SK-N-SH (cell line): ENCODE results near the gene SYNGR3. TPM values are rescaled to one million over a fixed set of nuclear protein-coding genes. Genes with fewer than 3 reads are reported as not detected.
A peak's percentile ranks its signal among the peaks of the same experiment; 100 is the strongest.

ENCODE experiments used
- CTCF ChIA-PET: fragments of 300-600, 350-600 bp; formaldehyde crosslinking; extraction: SDS; loops from one replicate; lab custom pipeline; 2021; lab: Yijun Ruan, JAX
- POLR2A ChIA-PET: fragments of 350-600 bp; sonication (Branson Sonifier 250); formaldehyde crosslinking; extraction: SDS; loops from one replicate; lab custom pipeline; 2020; ENCODE audit warnings: antibody characterized with exemption, inconsistent platforms; lab: Yijun Ruan, JAX
- DNase-seq: peaks from one replicate; pipeline ENCODE4 v3.0.0; 2012
- H2AFZ ChIP-seq: fragments of 200-600 bp; sonication (generic); 2 replicates; pipeline ENCODE4 v1.8.1; 2016; ENCODE audit warnings: antibody characterized with exemption, mild to moderate bottlenecking, low read depth
- H3F3A ChIP-seq: fragments of 200-600 bp; sonication (generic); replicated peaks from 2 replicates; pipeline ENCODE3; 2016; ENCODE audit warnings: antibody characterized with exemption, mild to moderate bottlenecking; ENCODE audit not compliant: insufficient read depth
- H3K27ac ChIP-seq, 2 experiments: fragments of 200-500 bp in 1 of 2; fragments of 200-600 bp in 1 of 2; sonication (Bioruptor generic) in 1 of 2; sonication (generic), shearing (Covaris generic) in 1 of 2; 2 replicates each; pipeline versions ENCODE4 v1.5.1 to v1.6.1; 2014 to 2016; ENCODE audit warnings: low read depth in 2 of 2, inconsistent platforms in 1 of 2, low read length in 1 of 2, mild to moderate bottlenecking in 1 of 2, mixed read lengths in 1 of 2
- H3K27me3 ChIP-seq: fragments of 200-600 bp; sonication (generic), shearing (Covaris generic); 2 replicates; pipeline ENCODE4 v1.6.1; 2016; ENCODE audit warnings: mixed run types; ENCODE audit not compliant: insufficient read depth
- H3K36me3 ChIP-seq, 2 experiments: fragments of 200-500 bp in 1 of 2; fragments of 200-600 bp in 1 of 2; sonication (Bioruptor generic) in 1 of 2; sonication (generic) in 1 of 2; replicated peaks in 1 of 2; 2 replicates each; pipeline versions ENCODE3 to v1.5.1; 2014 to 2016; ENCODE audit warnings: low read length in 1 of 2, mild to moderate bottlenecking in 1 of 2; ENCODE audit not compliant: insufficient read depth in 2 of 2, control insufficient read depth in 1 of 2
- H3K4me1 ChIP-seq, 2 experiments: fragments of 200-500 bp in 1 of 2; fragments of 200-600 bp in 1 of 2; sonication (Bioruptor generic) in 1 of 2; sonication (generic), shearing (Covaris generic) in 1 of 2; 2 replicates each; pipeline versions ENCODE4 v1.5.1 to v1.6.1; 2014 to 2016; ENCODE audit warnings: low read depth in 1 of 2, low read length in 1 of 2, mixed run types in 1 of 2; ENCODE audit not compliant: insufficient read depth in 2 of 2, control insufficient read depth in 1 of 2
- H3K4me2 ChIP-seq: fragments of 200-600 bp; sonication (generic), shearing (Covaris generic); 2 replicates; pipeline ENCODE4 v1.6.1; 2017; ENCODE audit warnings: mixed run types
- H3K4me3 ChIP-seq, 2 experiments: fragments of 200-500 bp in 1 of 2; fragments of 200-600 bp in 1 of 2; sonication (Bioruptor generic) in 1 of 2; sonication (generic), shearing (Covaris generic) in 1 of 2; 2 replicates each; pipeline versions ENCODE4 v1.5.1 to v1.8.1; 2014 to 2016; ENCODE audit warnings: low read depth in 2 of 2, inconsistent platforms in 1 of 2, low read length in 1 of 2, mild to moderate bottlenecking in 1 of 2, mixed read lengths in 1 of 2, moderate library complexity in 1 of 2
- H3K79me2 ChIP-seq: fragments of 200-600 bp; sonication (generic); 2 replicates; pipeline ENCODE4 v1.8.1; 2017; ENCODE audit warnings: mild to moderate bottlenecking; ENCODE audit not compliant: insufficient read depth
- H3K9ac ChIP-seq: fragments of 200-600 bp; sonication (generic); 2 replicates; pipeline ENCODE4 v1.6.1; 2017; ENCODE audit warnings: mixed run types
- H3K9me2 ChIP-seq: fragments of 200-600 bp; sonication (generic); 2 replicates; pipeline ENCODE4 v1.6.1; 2017; ENCODE audit warnings: mixed run types
- H3K9me3 ChIP-seq: fragments of 200-600 bp; sonication (generic); 2 replicates; pipeline ENCODE4 v1.6.1; 2017; ENCODE audit warnings: mixed run types, mild to moderate bottlenecking, moderate library complexity
- H4K20me1 ChIP-seq: fragments of 200-600 bp; sonication (generic); 2 replicates; pipeline ENCODE4 v1.6.1; 2017; ENCODE audit warnings: mild to moderate bottlenecking, mixed run types; ENCODE audit not compliant: insufficient read depth
- CHD2 ChIP-seq: fragments of 150-350 bp; IDR thresholded peaks from 2 replicates; pipeline ENCODE4 v1.6.1; 2018; ENCODE audit warnings: low read length; ENCODE audit not compliant: partially characterized antibody
- EP300 ChIP-seq, 2 experiments: IDR thresholded peaks; 2 replicates each; pipeline versions ENCODE4 v1.4.0 to v1.6.1; 2012; ENCODE audit warnings: borderline replicate concordance in 1 of 2, low read depth in 1 of 2, low read length in 1 of 2
- IRF3 ChIP-seq: fragments of 150-350 bp; IDR thresholded peaks from 2 replicates; pipeline ENCODE4 v1.6.1; 2016; ENCODE audit warnings: mild to moderate bottlenecking, low read depth, low read length
- MEF2A ChIP-seq: IDR thresholded peaks from 2 replicates; pipeline ENCODE4 v1.4.0; 2012; ENCODE audit warnings: low read depth, borderline replicate concordance
- PBX3 ChIP-seq: IDR thresholded peaks from 2 replicates; pipeline ENCODE4; 2012
- RCOR1 ChIP-seq: fragments of 150-350 bp; IDR thresholded peaks from 2 replicates; pipeline ENCODE4 v1.6.1; 2017; ENCODE audit warnings: antibody characterized with exemption, low read length
- TAF1 ChIP-seq: IDR thresholded peaks from 2 replicates; pipeline ENCODE4 v1.6.1; 2012; ENCODE audit warnings: low read depth, mild to moderate bottlenecking, low read length, moderate library complexity, borderline replicate concordance
- WGBS: methylation state at CpG from one replicate; pipeline ENCODE4 v1.1.6; 2017; ENCODE audit warnings: low lambda C conversion rate; 5-methylcytosine and 5-hydroxymethylcytosine counted together
- polyA plus RNA-seq, 3 experiments: library from polyadenylated mRNA; depleted of rRNA; stranded (reverse); fragments of >200 nt; gene quantifications; 2 replicates each; pipeline ENCODE4 v1.2.3, GENCODE V29; 2012

SYNGR3 gene
- polyA plus RNA-seq, 1 of the 3 experiments (the other 2 are of a cell fraction) = 10.7 TPM

- H3K9me3 ChIP-seq = no peaks in the 10 kb centered on the region
- H3K9me2 ChIP-seq = no peaks in the 10 kb centered on the region
- DNase-seq = no peak
- no peak overlapping the region for H2AFZ ChIP-seq
- no peaks in the 10 kb centered on the region for H4K20me1 ChIP-seq
- H3K79me2 ChIP-seq = peaks cover 19% of the 10 kb centered on the region; the same call in 1 of the 2 replicates
- H3F3A ChIP-seq = peaks cover 15% of the 10 kb centered on the region
- ChIA-PET CTCF (interaction anchor here (0.7 to 3.3 kb wide), 7 partner anchors 10 to 119 kb away, joined by 3 to 19 read pairs (median 3); partner anchors contain the start of genes RPS2 and TBL3), POLR2A (interaction anchor here (0.7 to 2.2 kb wide), 2 partner anchors 17 to 85 kb away, joined by 3 to 12 read pairs; partner anchors contain the start of gene RPS2)
- no peak overlapping the region for H3K4me2 ChIP-seq
- no peak overlapping the region for H3K27ac ChIP-seq
- no peak overlapping the region for H3K4me3 ChIP-seq
- H3K27me3 ChIP-seq = no peaks in the 10 kb centered on the region
- no peak for TF ChIP-seq PBX3
- H3K4me1 ChIP-seq = peaks cover 8 to 20% of the 10 kb centered on the region in 2 experiments; a peak in 2 of 4 replicates
- peaks cover 5 to 31% of the 10 kb centered on the region in 2 experiments for H3K36me3 ChIP-seq
- 14% methylated on average over 1 of the region's 5 CpGs for WGBS
- no peak overlapping the region for H3K9ac ChIP-seq
These were observed 7.7 kb upstream of the SYNGR3 start for GRCh38 chr16:1982013-1982433.

- peak overlapping the region; percentile 67; the same call in 1 of the 2 replicates for H3K9ac ChIP-seq
- H3K36me3 ChIP-seq = peaks cover 5 to 21% of the 10 kb centered on the region in 2 experiments
- H4K20me1 ChIP-seq = no peaks in the 10 kb centered on the region
- H3F3A ChIP-seq = peaks cover 15% of the 10 kb centered on the region
- DNase-seq = no peak
- peak overlapping the region in 1 of 2 experiments; percentile 95; a peak in 3 of 4 replicates for H3K27ac ChIP-seq
- H3K4me3 ChIP-seq = peak overlapping the region; percentile 77 to 80
- no peaks in the 10 kb centered on the region for H3K9me2 ChIP-seq
- 0 out of 2 replicates have a peak overlapping the region, but pooled peaks have one; percentile 81 for H2AFZ ChIP-seq
- H3K27me3 ChIP-seq = no peaks in the 10 kb centered on the region
- POLR2A ChIA-PET = interaction anchor here (0.7 to 1.7 kb wide), 2 partner anchors 18 to 199 kb away, joined by 3 to 9 read pairs; partner anchors contain the start of gene RPS2
- peaks cover 19% of the 10 kb centered on the region; the same call in 1 of the 2 replicates for H3K79me2 ChIP-seq
- no peaks in the 10 kb centered on the region for H3K9me3 ChIP-seq
- H3K4me2 ChIP-seq = peak overlapping the region; percentile 99
- TF ChIP-seq PBX3 (peak; percentile 3; the same call in 1 of the 2 replicates), MEF2A (no peak), RCOR1 (no peak), EP300 (IDR thresholded peaks at IDR 0.05; ENCODE audit: borderline replicate concordance in 1 of 2, low read depth in 1 of 2, low read length in 1 of 2) (no peak), TAF1 (no peak), CHD2 (no peak), IRF3 (no peak)
- WGBS = 32% methylated on average over 14 of the region's 19 CpGs
- peaks cover 8 to 20% of the 10 kb centered on the region in 2 experiments; a peak in 2 of 4 replicates for H3K4me1 ChIP-seq
- CTCF ChIA-PET = interaction anchor here (0.6 to 3.3 kb wide), 10 partner anchors 11 to 158 kb away, joined by 3 to 19 read pairs (median 3); partner anchors contain the start of genes RPS2 and TBL3
These were observed 6.7 kb upstream of the SYNGR3 start for GRCh38 chr16:1982991-1983543.
